Esophagus squamous epithelium (tissue), 4 donors: Measurements from ENCODE around the gene KRT31.

Experiments used
- POLR2A ChIP-seq, 4 donors: fragments of 450-650 bp; IDR thresholded peaks; one replicate each; pipeline ENCODE4 v1.6.1; 2017; ENCODE audit warnings: antibody characterized with exemption in 4 of 4, mild to moderate bottlenecking in 4 of 4, moderate library complexity in 3 of 4
- TF ChIP-seq, protein P1 (sequence below), 6 experiments: fragments of 450-650 bp in 4 of 6; fragments of 200-600 bp in 2 of 6; sonication (generic) in 2 of 6; IDR thresholded peaks; one replicate each; pipeline ENCODE4 v1.5.1; 2016 to 2019; ENCODE audit warnings: antibody characterized with exemption in 6 of 6, mild to moderate bottlenecking in 4 of 6, moderate library complexity in 4 of 6

- TF ChIP-seq, protein P1, sequence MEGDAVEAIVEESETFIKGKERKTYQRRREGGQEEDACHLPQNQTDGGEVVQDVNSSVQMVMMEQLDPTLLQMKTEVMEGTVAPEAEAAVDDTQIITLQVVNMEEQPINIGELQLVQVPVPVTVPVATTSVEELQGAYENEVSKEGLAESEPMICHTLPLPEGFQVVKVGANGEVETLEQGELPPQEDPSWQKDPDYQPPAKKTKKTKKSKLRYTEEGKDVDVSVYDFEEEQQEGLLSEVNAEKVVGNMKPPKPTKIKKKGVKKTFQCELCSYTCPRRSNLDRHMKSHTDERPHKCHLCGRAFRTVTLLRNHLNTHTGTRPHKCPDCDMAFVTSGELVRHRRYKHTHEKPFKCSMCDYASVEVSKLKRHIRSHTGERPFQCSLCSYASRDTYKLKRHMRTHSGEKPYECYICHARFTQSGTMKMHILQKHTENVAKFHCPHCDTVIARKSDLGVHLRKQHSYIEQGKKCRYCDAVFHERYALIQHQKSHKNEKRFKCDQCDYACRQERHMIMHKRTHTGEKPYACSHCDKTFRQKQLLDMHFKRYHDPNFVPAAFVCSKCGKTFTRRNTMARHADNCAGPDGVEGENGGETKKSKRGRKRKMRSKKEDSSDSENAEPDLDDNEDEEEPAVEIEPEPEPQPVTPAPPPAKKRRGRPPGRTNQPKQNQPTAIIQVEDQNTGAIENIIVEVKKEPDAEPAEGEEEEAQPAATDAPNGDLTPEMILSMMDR (IDR thresholded peaks at IDR 0.05), result no peak
- no peak for TF ChIP-seq POLR2A (IDR thresholded peaks at IDR 0.05)
Observed at GRCh38 chr17:41413982-41414381, 16.6 kb upstream of the KRT31 start.
